C4-2B (cell line): ENCODE measurements around the gene PATJ.
"Not testable (repeated sequence)": the region's sequence is repeated elsewhere in the genome, so short reads cannot be mapped to it uniquely, and the experiment has no call there.

ENCODE experiments used
- H3K27ac ChIP-seq: fragments of 450-650 bp; 2 replicates; pipeline ENCODE4 v1.5.1; 2017
- CTCF ChIP-seq: fragments of 450-650 bp; conservative IDR thresholded peaks from 2 replicates; pipeline ENCODE4 v1.5.1; 2017; ENCODE audit warnings: mild to moderate bottlenecking
- ZFX ChIP-seq: fragments of 450-650 bp; IDR thresholded peaks from 2 replicates; pipeline ENCODE4 v1.6.1; 2017

PATJ gene

GRCh38 chr1:61816191-61816590, 73.9 kb downstream of the PATJ start:
- H3K27ac ChIP-seq: no peak overlapping the region
- TF ChIP-seq ZFX (no peak), CTCF (no peak)

- H3K27ac ChIP-seq: no peak overlapping the region
- no peak for TF ChIP-seq CTCF
- TF ChIP-seq ZFX: no peak
Measured at GRCh38 chr1:61818992-61819391, 76.7 kb downstream of the PATJ start.

- H3K27ac ChIP-seq: no peak overlapping the region
- no peak for TF ChIP-seq ZFX
- TF ChIP-seq CTCF: no peak
Measured at GRCh38 chr1:61819421-61819820, 77.1 kb downstream of the PATJ start.

GRCh38 chr1:61825393-61825792, 83.1 kb downstream of the PATJ start:
- TF ChIP-seq CTCF (no peak), ZFX (no peak)

GRCh38 chr1:61828805-61829204, 86.5 kb downstream of the PATJ start:
- no peak overlapping the region for H3K27ac ChIP-seq
- TF ChIP-seq CTCF (no peak), ZFX (no peak)

More at GRCh38 chr1:61825393-61825792, 83.1 kb downstream of the PATJ start:
- H3K27ac ChIP-seq: no peak overlapping the region

- H3K27ac ChIP-seq: no peak overlapping the region
- TF ChIP-seq CTCF (no peak), ZFX (no peak)
Measured at GRCh38 chr1:61836649-61837048, 94.4 kb downstream of the PATJ start.

- H3K27ac ChIP-seq: not testable (repeated sequence)
Measured at GRCh38 chr1:61837607-61838006, 95.3 kb downstream of the PATJ start.

GRCh38 chr1:61839679-61840078, 97.4 kb downstream of the PATJ start:
- H3K27ac ChIP-seq: no peak overlapping the region
- TF ChIP-seq CTCF (no peak), ZFX (no peak)
